B cell (primary cell): ENCODE results near the gene DPYD. TPM values are rescaled to one million over a fixed set of nuclear protein-coding genes. Genes with fewer than 3 reads are reported as not detected.

Experiments
- ATAC-seq: fragments of 200-7000 bp; cut with Tn5 transposase; one replicate; pipeline ENCODE4 v1.10.0; 2021; ENCODE audit warnings: low read depth, mild to moderate bottlenecking, moderate number of reproducible peaks, moderate library complexity
- CTCF ChIA-PET: fragments of 350-600 bp; sonication (Branson Sonifier 250); formaldehyde crosslinking; loops from one replicate; lab custom pipeline; 2021; ENCODE audit warnings: antibody characterized with exemption, inconsistent platforms; lab: Charles Lee
- POLR2A ChIA-PET: fragments of 350-600 bp; sonication (Branson Sonifier 250); formaldehyde crosslinking; loops from one replicate; lab custom pipeline; 2021; ENCODE audit warnings: antibody characterized with exemption; lab: Charles Lee
- DNase-seq: peaks from one replicate; pipeline ENCODE4 v3.0.0; 2013
- H2AFZ ChIP-seq: 2 replicates; pipeline ENCODE4 v1.6.1; 2012; ENCODE audit warnings: mild to moderate bottlenecking, low read depth, low read length; ENCODE audit not compliant: insufficient read depth, poor library complexity, severe bottlenecking
- H3K27ac ChIP-seq, 2 donors: 1 replicate in 1 of 2; 2 replicates in 1 of 2; pipeline ENCODE4 v1.5.1; 2012 to 2013; ENCODE audit warnings: low read length in 2 of 2, mild to moderate bottlenecking in 2 of 2, moderate library complexity in 1 of 2
- H3K27me3 ChIP-seq, 4 experiments: fragments of 200-600 bp in 1 of 4; sonication (generic) in 1 of 4; replicated peaks in 1 of 4; 1 replicate in 2 of 4; 2 replicates in 2 of 4; pipeline versions ENCODE4 v1.6.1 to v1.7.0; 2013 to 2016; ENCODE audit warnings: low read length in 3 of 4, mild to moderate bottlenecking in 2 of 4, mixed read lengths in 1 of 4, moderate library complexity in 1 of 4; ENCODE audit not compliant: insufficient read depth in 4 of 4, control insufficient read depth in 3 of 4; ENCODE audit errors: control extremely low read depth in 1 of 4
- H3K36me3 ChIP-seq, 2 experiments: replicated peaks in 1 of 2; 1 replicate in 1 of 2; 2 replicates in 1 of 2; pipeline versions ENCODE4 v1.6.1 to v1.7.1; 2013; ENCODE audit warnings: low read length in 1 of 2; ENCODE audit not compliant: insufficient read depth in 2 of 2, control insufficient read depth in 1 of 2; ENCODE audit errors: control extremely low read depth in 1 of 2, extremely low read depth in 1 of 2
- H3K4me1 ChIP-seq, 2 donors: fragments of 200-600 bp in 1 of 2; sonication (generic) in 1 of 2; 1 replicate in 1 of 2; 2 replicates in 1 of 2; pipeline versions ENCODE4 v1.5.1 to v1.6.1; 2013 to 2017; ENCODE audit warnings: low read length in 2 of 2; ENCODE audit not compliant: control insufficient read depth in 2 of 2, insufficient read depth in 2 of 2
- H3K4me2 ChIP-seq: replicated peaks from 2 replicates; pipeline ENCODE3; 2012; ENCODE audit warnings: mild to moderate bottlenecking, low read depth, low read length; ENCODE audit not compliant: poor library complexity, severe bottlenecking
- H3K4me3 ChIP-seq, 5 experiments: fragments of 200-600 bp in 1 of 5; sonication (generic) in 1 of 5; 1 replicate in 3 of 5; 2 replicates in 2 of 5; pipeline versions ENCODE4 v1.5.1 to v1.7.0; 2011 to 2016; ENCODE audit warnings: low read length in 4 of 5, mild to moderate bottlenecking in 4 of 5, low read depth in 2 of 5, control low read depth in 1 of 5, moderate library complexity in 1 of 5; ENCODE audit not compliant: insufficient read depth in 1 of 5; ENCODE audit errors: control extremely low read depth in 1 of 5, extremely low read depth in 1 of 5
- H3K79me2 ChIP-seq: fragments of 200-600 bp; sonication (generic); one replicate; pipeline ENCODE4 v1.6.0; 2016; ENCODE audit warnings: low read length; ENCODE audit not compliant: control insufficient read depth, insufficient read depth
- H3K9ac ChIP-seq: fragments of 200-600 bp; sonication (generic); 2 replicates; pipeline ENCODE4 v1.6.1; 2017; ENCODE audit warnings: mild to moderate bottlenecking, low read length, moderate library complexity
- H3K9me3 ChIP-seq, 3 donors: one replicate each; pipeline versions ENCODE4 v1.6.1 to v1.7.1; 2013; ENCODE audit warnings: low read length in 2 of 3; ENCODE audit not compliant: control insufficient read depth in 2 of 3, insufficient read depth in 1 of 3; ENCODE audit errors: control extremely low read depth in 1 of 3
- H4K20me1 ChIP-seq: 2 replicates; pipeline ENCODE4 v1.6.0; 2012; ENCODE audit warnings: mild to moderate bottlenecking, low read length; ENCODE audit not compliant: insufficient read depth, control insufficient read depth, poor library complexity, severe bottlenecking
- H3K27ac Mint-ChIP-seq: one replicate; pipeline ENCODE4 v1.8.0; 2021; ENCODE audit warnings: mixed read lengths
- H3K27me3 Mint-ChIP-seq: one replicate; pipeline ENCODE4 v1.8.0; 2021; ENCODE audit warnings: mixed read lengths
- H3K4me1 Mint-ChIP-seq: one replicate; pipeline ENCODE4 v1.8.0; 2021; ENCODE audit warnings: mixed read lengths
- H3K4me3 Mint-ChIP-seq: one replicate; pipeline ENCODE4 v1.8.0; 2021; ENCODE audit warnings: mixed read lengths
- H3K9me3 Mint-ChIP-seq: one replicate; pipeline ENCODE4 v1.8.0; 2022; ENCODE audit warnings: mixed read lengths; ENCODE audit not compliant: insufficient read depth
- EZH2 ChIP-seq: IDR thresholded peaks from 2 replicates; pipeline ENCODE4 v1.6.1; 2012; ENCODE audit warnings: borderline replicate concordance, low read depth, mild to moderate bottlenecking, moderate library complexity, low read length; ENCODE audit not compliant: insufficient read depth, poor library complexity, severe bottlenecking
- WGBS: methylation state at CpG from one replicate; pipeline ENCODE4 v1.1.5; 2013; ENCODE audit warnings: missing lambda C conversion rate; ENCODE audit not compliant: insufficient coverage; 5-methylcytosine and 5-hydroxymethylcytosine counted together
- intact Hi-C: fragments of 100-400 bp; cut with micrococcal nuclease; formaldehyde crosslinking; loops from one replicate; pipeline ENCODE4 v1.10.0; 2022
- polyA plus RNA-seq: library from polyadenylated mRNA; depleted of rRNA; stranded (reverse); fragments of >200 nt; gene quantifications from 2 replicates; pipeline ENCODE4 v1.2.3, GENCODE V29; 2012
- total RNA-seq, 2 donors: library from RNA; stranded (reverse); fragments of 120-200 nt in 1 of 2; gene quantifications; 1 replicate in 1 of 2; 2 replicates in 1 of 2; pipeline versions ENCODE4 v1.2.3 to v1.2.4, GENCODE V29; 2013 to 2022
- TF ChIP-seq, protein P1 (sequence below): fragments of 200-600 bp; IDR thresholded peaks from one replicate; pipeline ENCODE4 v1.8.0; 2022; ENCODE audit warnings: antibody characterized with exemption, mild to moderate bottlenecking

The DPYD gene
- total and polyA plus RNA-seq, 2 donors (not counting 1 experiment from before 2014, with no cell fraction given), result 4.2 to 19.0 TPM

DNA sequence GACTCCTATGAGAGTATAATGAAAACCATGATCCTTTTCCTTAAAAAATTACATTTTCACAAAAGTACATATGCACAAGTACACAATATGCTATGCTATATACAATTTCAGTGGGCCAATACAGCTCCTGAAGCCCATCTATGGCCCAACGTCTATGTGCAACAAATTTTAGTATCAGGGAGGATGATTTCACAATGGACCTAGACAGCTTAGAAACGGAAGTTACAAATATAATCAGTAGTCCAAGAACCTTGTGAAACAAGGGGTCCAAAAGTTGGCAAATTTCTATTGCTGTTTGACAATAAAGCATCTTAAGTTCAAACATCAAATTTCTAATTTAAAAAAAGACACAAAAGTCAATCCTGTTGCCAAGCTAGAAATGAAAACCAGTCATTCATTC lies 87.0 kb downstream of the DPYD start:
- no peak overlapping the region for H3K4me3 ChIP-seq
- WGBS, result 100% methylated on average over 1 of the region's 2 CpGs
- no peaks in the 10 kb centered on the region for H3K27me3 ChIP-seq
- no peaks in the 10 kb centered on the region for H3K4me1 ChIP-seq
- Mint-ChIP-seq H3K27ac (no peak overlapping the region), H3K27me3 (no peaks in the 10 kb centered on the region), H3K4me3 (no peak overlapping the region), H3K9me3 (no peaks in the 10 kb centered on the region), H3K4me1 (no peaks in the 10 kb centered on the region)
- H3K4me2 ChIP-seq, result no peak overlapping the region
- H3K36me3 ChIP-seq, result no peaks in the 10 kb centered on the region
- no peak overlapping the region for H2AFZ ChIP-seq
- CTCF ChIA-PET, result no interaction called here
- TF ChIP-seq, protein P1, sequence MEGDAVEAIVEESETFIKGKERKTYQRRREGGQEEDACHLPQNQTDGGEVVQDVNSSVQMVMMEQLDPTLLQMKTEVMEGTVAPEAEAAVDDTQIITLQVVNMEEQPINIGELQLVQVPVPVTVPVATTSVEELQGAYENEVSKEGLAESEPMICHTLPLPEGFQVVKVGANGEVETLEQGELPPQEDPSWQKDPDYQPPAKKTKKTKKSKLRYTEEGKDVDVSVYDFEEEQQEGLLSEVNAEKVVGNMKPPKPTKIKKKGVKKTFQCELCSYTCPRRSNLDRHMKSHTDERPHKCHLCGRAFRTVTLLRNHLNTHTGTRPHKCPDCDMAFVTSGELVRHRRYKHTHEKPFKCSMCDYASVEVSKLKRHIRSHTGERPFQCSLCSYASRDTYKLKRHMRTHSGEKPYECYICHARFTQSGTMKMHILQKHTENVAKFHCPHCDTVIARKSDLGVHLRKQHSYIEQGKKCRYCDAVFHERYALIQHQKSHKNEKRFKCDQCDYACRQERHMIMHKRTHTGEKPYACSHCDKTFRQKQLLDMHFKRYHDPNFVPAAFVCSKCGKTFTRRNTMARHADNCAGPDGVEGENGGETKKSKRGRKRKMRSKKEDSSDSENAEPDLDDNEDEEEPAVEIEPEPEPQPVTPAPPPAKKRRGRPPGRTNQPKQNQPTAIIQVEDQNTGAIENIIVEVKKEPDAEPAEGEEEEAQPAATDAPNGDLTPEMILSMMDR, result no peak
- TF ChIP-seq EZH2, result no peak
- POLR2A ChIA-PET, result no interaction called here
- no peak overlapping the region for H3K9ac ChIP-seq
- H3K27ac ChIP-seq, result no peak overlapping the region
- no peaks in the 10 kb centered on the region for H3K9me3 ChIP-seq
- H4K20me1 ChIP-seq, result no peaks in the 10 kb centered on the region
- H3K79me2 ChIP-seq, result no peaks in the 10 kb centered on the region
- no peak for DNase-seq
- intact Hi-C loops, result no loop called here
- ATAC-seq, result no peak

DNA sequence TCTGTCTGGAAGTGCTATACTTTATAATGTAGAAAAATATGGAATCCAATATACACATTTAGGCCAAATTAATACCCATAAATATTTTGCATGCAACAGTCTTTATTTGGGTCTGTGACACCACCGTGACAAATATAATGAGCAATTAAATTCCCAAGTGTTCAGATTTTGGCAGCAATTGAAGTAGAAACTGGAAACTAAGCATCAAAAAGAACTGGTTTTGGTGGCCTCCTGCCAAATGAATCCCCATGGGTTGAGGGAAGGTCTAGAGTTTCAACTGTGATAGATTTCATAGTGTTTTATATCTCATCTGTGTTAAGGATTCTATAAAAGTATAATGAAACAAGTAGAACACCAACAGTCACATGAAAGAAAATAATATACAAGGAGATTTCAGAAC lies 88.4 kb downstream of the DPYD start:
- no peaks in the 10 kb centered on the region for H4K20me1 ChIP-seq

More for the DNA sequence above, 88.4 kb downstream of the DPYD start:
- no CpG with 5 or more reads among the region's 1 CpG for WGBS
- H3K9me3 ChIP-seq, result no peaks in the 10 kb centered on the region
- H3K27me3 ChIP-seq, result no peaks in the 10 kb centered on the region
- no peaks in the 10 kb centered on the region for H3K36me3 ChIP-seq
- ATAC-seq (no peak), DNase-seq (no peak)
- no peak overlapping the region for H3K9ac ChIP-seq
- H3K4me3 ChIP-seq, result no peak overlapping the region
- intact Hi-C loops, result no loop called here
- ChIA-PET POLR2A (no interaction called here), CTCF (no interaction called here)
- no peak overlapping the region for H3K27ac Mint-ChIP-seq
- H3K4me1 Mint-ChIP-seq, result peaks cover 6% of the 10 kb centered on the region
- H3K27me3 Mint-ChIP-seq, result no peaks in the 10 kb centered on the region
- no peak overlapping the region for H3K4me2 ChIP-seq
- H3K4me1 ChIP-seq, result peaks cover 4 to 7% of the 10 kb centered on the region in 2 donors
- no peak overlapping the region for H3K27ac ChIP-seq
- H2AFZ ChIP-seq, result no peak overlapping the region
- H3K4me3 Mint-ChIP-seq, result no peak overlapping the region
- H3K9me3 Mint-ChIP-seq, result no peaks in the 10 kb centered on the region
- no peak for TF ChIP-seq EZH2
- TF ChIP-seq, protein P1, result no peak
- no peaks in the 10 kb centered on the region for H3K79me2 ChIP-seq
